ENCODE results near the gene FLT4. TPM values are rescaled to one million over a fixed set of nuclear protein-coding genes. Genes with fewer than 3 reads are reported as not detected.
"Not testable (repeated sequence)": the region's sequence is repeated elsewhere in the genome, so short reads cannot be mapped to it uniquely, and the experiment has no call there.

Gene FLT4
- total and polyA plus RNA-seq, 2 donors (not counting 1 experiment from before 2014, with no cell fraction given), result 0.01 TPM; not detected in 1

- Histone ChIP-seq H3K9me3 (ENCODE audit: control extremely low read depth in 1 of 3, control insufficient read depth in 2 of 3, insufficient read depth in 1 of 3, low read length in 2 of 3) (no peaks in the 10 kb centered on the region), H3K27ac (ENCODE audit: low read length in 2 of 2) (no peak overlapping the region), H3K79me2 (ENCODE audit: control insufficient read depth, insufficient read depth, low read length) (no peaks in the 10 kb centered on the region), H3K9ac (ENCODE audit: low read length) (no peak overlapping the region), H3K4me1 (ENCODE audit: control insufficient read depth in 2 of 2, insufficient read depth in 2 of 2, low read length in 2 of 2) (peaks cover 0 to 5% of the 10 kb centered on the region in 2 donors), H2AFZ (ENCODE audit: insufficient read depth, low read depth, low read length, poor library complexity, severe bottlenecking) (no peak overlapping the region), H3K27me3 (replicated peaks in 1 of 4; ENCODE audit: control extremely low read depth in 1 of 4, control insufficient read depth in 3 of 4, insufficient read depth in 4 of 4, low read length in 3 of 4) (peaks cover 0 to 11% (median 4%) of the 10 kb centered on the region in 4 experiments), H3K4me3 (ENCODE audit: control extremely low read depth in 1 of 5, extremely low read depth in 1 of 5, insufficient read depth in 1 of 5, low read depth in 2 of 5, low read length in 4 of 5) (no peak overlapping the region), H3K36me3 (replicated peaks in 1 of 2; ENCODE audit: control extremely low read depth in 1 of 2, control insufficient read depth in 1 of 2, extremely low read depth in 1 of 2, insufficient read depth in 2 of 2, low read length in 1 of 2) (no peaks in the 10 kb centered on the region), H4K20me1 (ENCODE audit: control insufficient read depth, insufficient read depth, low read length, poor library complexity, severe bottlenecking) (no peaks in the 10 kb centered on the region), H3K4me2 (replicated peaks; ENCODE audit: low read depth, low read length, poor library complexity, severe bottlenecking) (no peak overlapping the region)
- no peak for TF ChIP-seq CTCF (IDR thresholded peaks at IDR 0.05)
- no peak for TF ChIP-seq EZH2 (IDR thresholded peaks at IDR 0.05; ENCODE audit: borderline replicate concordance, insufficient read depth, low read depth, low read length, poor library complexity, severe bottlenecking)
- H3K27ac Mint-ChIP-seq, result no peak overlapping the region
- 82% methylated on average over 11 of the region's 14 CpGs for WGBS (ENCODE audit: insufficient coverage)
- CTCF ChIA-PET, result interaction anchor here (0.6 kb wide), 1 partner anchor 125 kb away, joined by 3 read pairs; no protein-coding TSS in a partner anchor
- DNase-seq (no peak), ATAC-seq (ENCODE audit: low read depth) (no peak)
- intact Hi-C loops (cut with micrococcal nuclease), result no loop called here
- H3K9me3 Mint-ChIP-seq (ENCODE audit: insufficient read depth), result no peaks in the 10 kb centered on the region
- H3K4me3 Mint-ChIP-seq, result no peak overlapping the region
- POLR2A ChIA-PET, result no interaction called here
- peaks cover 36% of the 10 kb centered on the region for H3K27me3 Mint-ChIP-seq
- H3K4me1 Mint-ChIP-seq, result peaks cover 4% of the 10 kb centered on the region
These were observed 25.7 kb upstream of the FLT4 start for GRCh38 chr5:180675036-180675635.

GRCh38 chr5:180674090-180674475 lies 24.7 kb upstream of the FLT4 start:
- peaks cover 0 to 11% (median 4%) of the 10 kb centered on the region in 4 experiments for H3K27me3 ChIP-seq (replicated peaks in 1 of 4; ENCODE audit: control extremely low read depth in 1 of 4, control insufficient read depth in 3 of 4, insufficient read depth in 4 of 4, low read length in 3 of 4)
- H3K27me3 Mint-ChIP-seq, result peaks cover 36% of the 10 kb centered on the region
- H3K4me2 ChIP-seq (replicated peaks; ENCODE audit: low read depth, low read length, poor library complexity, severe bottlenecking); POLR2A ChIA-PET; H3K4me3 ChIP-seq (ENCODE audit: control extremely low read depth in 1 of 5, extremely low read depth in 1 of 5, insufficient read depth in 1 of 5, low read depth in 2 of 5, low read length in 4 of 5); intact Hi-C loops (cut with micrococcal nuclease); H3K27ac Mint-ChIP-seq; DNase-seq; H4K20me1 ChIP-seq (ENCODE audit: control insufficient read depth, insufficient read depth, low read length, poor library complexity, severe bottlenecking); ATAC-seq (ENCODE audit: low read depth); H3K4me3 Mint-ChIP-seq; H3K4me1 Mint-ChIP-seq; H3K9ac ChIP-seq (ENCODE audit: low read length); H3K36me3 ChIP-seq (replicated peaks in 1 of 2; ENCODE audit: control extremely low read depth in 1 of 2, control insufficient read depth in 1 of 2, extremely low read depth in 1 of 2, insufficient read depth in 2 of 2, low read length in 1 of 2); H2AFZ ChIP-seq (ENCODE audit: insufficient read depth, low read depth, low read length, poor library complexity, severe bottlenecking); H3K9me3 ChIP-seq (ENCODE audit: control extremely low read depth in 1 of 3, control insufficient read depth in 2 of 3, insufficient read depth in 1 of 3, low read length in 2 of 3); H3K79me2 ChIP-seq (ENCODE audit: control insufficient read depth, insufficient read depth, low read length); CTCF ChIA-PET; H3K27ac ChIP-seq (ENCODE audit: low read length in 2 of 2); H3K9me3 Mint-ChIP-seq (ENCODE audit: insufficient read depth); H3K4me1 ChIP-seq (ENCODE audit: control insufficient read depth in 2 of 2, insufficient read depth in 2 of 2, low read length in 2 of 2): not testable (repeated sequence)
- WGBS (ENCODE audit: insufficient coverage), result 9% methylated on average over 20 of the region's 23 CpGs
